ENCODE results near the gene OR1D5. TPM values are rescaled to one million over a fixed set of nuclear protein-coding genes. Genes with fewer than 3 reads are reported as not detected.

Gene OR1D5
- total RNA-seq, 2 donors from 2014 or later, result not detected

- intact Hi-C loops (cut with DNase I), result no loop called here
- no peaks in the 10 kb centered on the region for H3K27me3 ChIP-seq (replicated peaks; ENCODE audit: insufficient read depth)
- TF ChIP-seq POLR2AphosphoS5 (IDR thresholded peaks at IDR 0.05) (no peak), CTCF (IDR thresholded peaks at IDR 0.05) (no peak), POLR2A (IDR thresholded peaks at IDR 0.05) (no peak)
- whole genome bisulfite sequencing, result 85% methylated on average over 18 of the region's 18 CpGs
- H3K36me3 ChIP-seq, result peaks cover 0 to 3% of the 10 kb centered on the region in 2 donors
- no peak overlapping the region for H3K4me3 ChIP-seq
- no peak for DNase-seq (ENCODE audit: low spot score)
- H3K27ac ChIP-seq, result no peak overlapping the region
- H3K4me1 ChIP-seq (replicated peaks), result no peaks in the 10 kb centered on the region
- no peaks in the 10 kb centered on the region for H3K9me3 ChIP-seq
Observed at GRCh38 chr17:3027786-3028532, 35.4 kb downstream of the OR1D5 start.

- Histone ChIP-seq H3K27ac (no peak overlapping the region), H3K27me3 (replicated peaks; ENCODE audit: insufficient read depth) (no peaks in the 10 kb centered on the region), H3K36me3 (peaks cover 0 to 3% of the 10 kb centered on the region in 2 donors), H3K4me1 (replicated peaks) (no peaks in the 10 kb centered on the region), H3K9me3 (no peaks in the 10 kb centered on the region), H3K4me3 (no peak overlapping the region)
- DNase-seq (ENCODE audit: low spot score), result no peak
- WGBS, result 82% methylated on average over 31 of the region's 31 CpGs
- intact Hi-C loops (cut with DNase I), result no loop called here
- TF ChIP-seq POLR2AphosphoS5 (IDR thresholded peaks at IDR 0.05), result no peak
- TF ChIP-seq CTCF (IDR thresholded peaks at IDR 0.05), result no peak
- TF ChIP-seq POLR2A (IDR thresholded peaks at IDR 0.05), result no peak
Observed at GRCh38 chr17:3026856-3027751, 36.3 kb downstream of the OR1D5 start.

- no peak overlapping the region for H3K4me3 ChIP-seq
- no peak overlapping the region for H3K27ac ChIP-seq
- TF ChIP-seq POLR2A (IDR thresholded peaks at IDR 0.05), result no peak
- TF ChIP-seq POLR2AphosphoS5 (IDR thresholded peaks at IDR 0.05), result no peak
- TF ChIP-seq CTCF (IDR thresholded peaks at IDR 0.05), result no peak
- H3K9me3 ChIP-seq, result no peaks in the 10 kb centered on the region
- H3K4me1 ChIP-seq (replicated peaks), result no peaks in the 10 kb centered on the region
- intact Hi-C loops (cut with DNase I), result no loop called here
- peaks cover 0 to 3% of the 10 kb centered on the region in 2 donors for H3K36me3 ChIP-seq
- DNase-seq (ENCODE audit: low spot score), result no peak
- no peaks in the 10 kb centered on the region for H3K27me3 ChIP-seq (replicated peaks; ENCODE audit: insufficient read depth)
- 85% methylated on average over 26 of the region's 26 CpGs for WGBS
Observed at GRCh38 chr17:3026125-3026855, 37.1 kb downstream of the OR1D5 start.

GRCh38 chr17:3025421-3026124 is 37.8 kb downstream of the OR1D5 start:
- DNase-seq (ENCODE audit: low spot score), result no peak
- intact Hi-C loops (cut with DNase I), result no loop called here
- Histone ChIP-seq H3K36me3 (peaks cover 0 to 3% of the 10 kb centered on the region in 2 donors), H3K4me3 (no peak overlapping the region), H3K9me3 (no peaks in the 10 kb centered on the region), H3K4me1 (replicated peaks) (no peaks in the 10 kb centered on the region), H3K27ac (no peak overlapping the region), H3K27me3 (replicated peaks; ENCODE audit: insufficient read depth) (no peaks in the 10 kb centered on the region)
- TF ChIP-seq CTCF (IDR thresholded peaks at IDR 0.05) (no peak), POLR2AphosphoS5 (IDR thresholded peaks at IDR 0.05) (no peak), POLR2A (IDR thresholded peaks at IDR 0.05) (no peak)
- 90% methylated on average over 16 of the region's 17 CpGs for WGBS

All from prostate gland (tissue), 2 donors.